Activated T-helper 17 cell treated with anti-CD3 and anti-CD28 coated beads, Interleukin-2, amount 50 U/mL, for 72 hours (primary cell): ENCODE results near the gene RPL32. TPM values are rescaled to one million over a fixed set of nuclear protein-coding genes. Genes with fewer than 3 reads are reported as not detected.
"Not testable (repeated sequence)": the region's sequence is repeated elsewhere in the genome, so short reads cannot be mapped to it uniquely, and the experiment has no call there.

Experiments used
- ATAC-seq: fragments of 150-1000 bp; cut with Tn5 transposase; replicated peaks from 2 replicates; pipeline ENCODE4 v1.10.0; 2021; ENCODE audit warnings: mild to moderate bottlenecking, moderate library complexity
- H3K27ac Mint-ChIP-seq: one replicate; pipeline ENCODE4 v1.8.0; 2022; ENCODE audit warnings: mixed read lengths
- H3K27me3 Mint-ChIP-seq: one replicate; pipeline ENCODE4 v1.8.0; 2022; ENCODE audit warnings: mixed read lengths
- H3K36me3 Mint-ChIP-seq: one replicate; pipeline ENCODE4 v1.8.0; 2022; ENCODE audit warnings: low read depth, mild to moderate bottlenecking, mixed read lengths
- H3K4me1 Mint-ChIP-seq: one replicate; pipeline ENCODE4 v1.8.0; 2022; ENCODE audit warnings: mixed read lengths
- H3K4me3 Mint-ChIP-seq: one replicate; pipeline ENCODE4 v1.8.0; 2022; ENCODE audit warnings: mild to moderate bottlenecking, mixed read lengths
- H3K9me3 Mint-ChIP-seq: one replicate; pipeline ENCODE4 v1.8.0; 2022; ENCODE audit warnings: mixed read lengths
- total RNA-seq, 2 donors: library from RNA; stranded (reverse); gene quantifications; one replicate each; pipeline ENCODE4 v1.2.3, GENCODE V29; 2022

Gene RPL32
- total RNA-seq, 2 donors from 2014 or later: 2,210 to 2,773 TPM

- H3K4me1 Mint-ChIP-seq: no peaks in the 10 kb centered on the region
- H3K9me3 Mint-ChIP-seq: no peaks in the 10 kb centered on the region
- no peak for ATAC-seq
- H3K27ac Mint-ChIP-seq: no peak overlapping the region
- H3K4me3 Mint-ChIP-seq: no peak overlapping the region
- peaks cover 10% of the 10 kb centered on the region for H3K36me3 Mint-ChIP-seq
- H3K27me3 Mint-ChIP-seq: peaks cover under 1% of the 10 kb centered on the region
Observed at GRCh38 chr3:12845811-12846210, 4.4 kb upstream of the RPL32 start.

GRCh38 chr3:12842469-12842868, 1.1 kb upstream of the RPL32 start:
- Mint-ChIP-seq H3K9me3 (no peaks in the 10 kb centered on the region), H3K4me1 (peaks cover 22% of the 10 kb centered on the region), H3K36me3 (peaks cover 43% of the 10 kb centered on the region), H3K27me3 (no peaks in the 10 kb centered on the region), H3K4me3 (peak overlapping the region; percentile 98), H3K27ac (peak overlapping the region; percentile 100)
- ATAC-seq: no peak

- Mint-ChIP-seq H3K4me3 (peak overlapping the region; percentile 98), H3K4me1 (peaks cover 27% of the 10 kb centered on the region), H3K36me3 (peaks cover 48% of the 10 kb centered on the region), H3K27me3 (no peaks in the 10 kb centered on the region), H3K9me3 (no peaks in the 10 kb centered on the region), H3K27ac (peak overlapping the region; percentile 100)
- no peak for ATAC-seq
Observed at GRCh38 chr3:12841970-12842328, 584 bp upstream of the RPL32 start.

- H3K27me3 Mint-ChIP-seq: no peaks in the 10 kb centered on the region
- ATAC-seq: peak; percentile 46
- peaks cover 61% of the 10 kb centered on the region for H3K36me3 Mint-ChIP-seq
- no peaks in the 10 kb centered on the region for H3K9me3 Mint-ChIP-seq
- H3K27ac Mint-ChIP-seq: peak overlapping the region; percentile 100
- H3K4me1 Mint-ChIP-seq: peaks cover 32% of the 10 kb centered on the region
- H3K4me3 Mint-ChIP-seq: peak overlapping the region; percentile 98
Observed at GRCh38 chr3:12840591-12841148, 695 bp downstream of the RPL32 start.

GRCh38 chr3:12840148-12840547, 1.2 kb downstream of the RPL32 start:
- peaks cover 32% of the 10 kb centered on the region for H3K4me1 Mint-ChIP-seq
- H3K27me3 Mint-ChIP-seq, ATAC-seq, H3K9me3 Mint-ChIP-seq: not testable (repeated sequence)
- peak overlapping the region; percentile 98 for H3K4me3 Mint-ChIP-seq
- H3K36me3 Mint-ChIP-seq: peaks cover 66% of the 10 kb centered on the region
- H3K27ac Mint-ChIP-seq: peak overlapping the region; percentile 100

- Mint-ChIP-seq H3K4me1 (peaks cover 32% of the 10 kb centered on the region), H3K27ac (peak overlapping the region; percentile 100), H3K9me3 (no peaks in the 10 kb centered on the region), H3K27me3 (no peaks in the 10 kb centered on the region), H3K36me3 (peaks cover 74% of the 10 kb centered on the region), H3K4me3 (peak overlapping the region; percentile 98)
- no peak for ATAC-seq
Observed at GRCh38 chr3:12839156-12839946, 2.0 kb downstream of the RPL32 start.

GRCh38 chr3:12838179-12838965, 3.0 kb downstream of the RPL32 start:
- H3K27me3 Mint-ChIP-seq: no peaks in the 10 kb centered on the region
- peak overlapping the region; percentile 98 for H3K4me3 Mint-ChIP-seq
- peak overlapping the region; percentile 100 for H3K27ac Mint-ChIP-seq
- H3K4me1 Mint-ChIP-seq: peaks cover 32% of the 10 kb centered on the region
- ATAC-seq: no peak
- no peaks in the 10 kb centered on the region for H3K9me3 Mint-ChIP-seq
- H3K36me3 Mint-ChIP-seq: peaks cover 84% of the 10 kb centered on the region

- H3K4me3 Mint-ChIP-seq: peak overlapping the region; percentile 98
- ATAC-seq: no peak
- no peaks in the 10 kb centered on the region for H3K9me3 Mint-ChIP-seq
- H3K36me3 Mint-ChIP-seq: peaks cover 94% of the 10 kb centered on the region
- H3K27ac Mint-ChIP-seq: peak overlapping the region; percentile 100
- peaks cover 32% of the 10 kb centered on the region for H3K4me1 Mint-ChIP-seq
- H3K27me3 Mint-ChIP-seq: no peaks in the 10 kb centered on the region
Observed at GRCh38 chr3:12837295-12837986, 3.9 kb downstream of the RPL32 start.

- H3K27ac Mint-ChIP-seq: no peak overlapping the region
- ATAC-seq: no peak
Observed at GRCh38 chr3:12835052-12835665, 6.2 kb downstream of the RPL32 start.

GRCh38 chr3:12833222-12834161, 7.9 kb downstream of the RPL32 start:
- Mint-ChIP-seq H3K27ac (peak overlapping the region; percentile 25), H3K4me1 (peaks cover 18% of the 10 kb centered on the region), H3K36me3 (peaks cover 79% of the 10 kb centered on the region)

More at GRCh38 chr3:12835052-12835665, 6.2 kb downstream of the RPL32 start:
- Mint-ChIP-seq H3K27me3 (no peaks in the 10 kb centered on the region), H3K9me3 (no peaks in the 10 kb centered on the region), H3K4me3 (no peak overlapping the region), H3K36me3 (peaks cover 96% of the 10 kb centered on the region), H3K4me1 (peaks cover 32% of the 10 kb centered on the region)

GRCh38 chr3:12832350-12833221, 8.8 kb downstream of the RPL32 start:
- Mint-ChIP-seq H3K4me3 (no peak overlapping the region), H3K36me3 (peaks cover 70% of the 10 kb centered on the region), H3K9me3 (no peaks in the 10 kb centered on the region), H3K27me3 (no peaks in the 10 kb centered on the region), H3K4me1 (peaks cover 11% of the 10 kb centered on the region), H3K27ac (peak overlapping the region; percentile 25)
- no peak for ATAC-seq

More at GRCh38 chr3:12833222-12834161, 7.9 kb downstream of the RPL32 start:
- no peak overlapping the region for H3K4me3 Mint-ChIP-seq
- no peaks in the 10 kb centered on the region for H3K9me3 Mint-ChIP-seq
- ATAC-seq: no peak
- no peaks in the 10 kb centered on the region for H3K27me3 Mint-ChIP-seq

- H3K9me3 Mint-ChIP-seq: no peaks in the 10 kb centered on the region
- no peaks in the 10 kb centered on the region for H3K4me1 Mint-ChIP-seq
- H3K4me3 Mint-ChIP-seq: no peak overlapping the region
- no peak overlapping the region for H3K27ac Mint-ChIP-seq
- no peaks in the 10 kb centered on the region for H3K27me3 Mint-ChIP-seq
- peaks cover 58% of the 10 kb centered on the region for H3K36me3 Mint-ChIP-seq
- peak; percentile 21 for ATAC-seq
Observed at GRCh38 chr3:12831301-12831866, 10.0 kb downstream of the RPL32 start.
